GM10266 (cell line): ENCODE data around the gene HIBADH.
"Not testable (repeated sequence)": the region's sequence is repeated elsewhere in the genome, so short reads cannot be mapped to it uniquely, and the experiment has no call there.

ENCODE experiments used
- DNase-seq: peaks from one replicate; pipeline ENCODE4 v3.0.0; 2012; ENCODE audit errors: extremely low spot score
- CTCF ChIP-seq: IDR thresholded peaks from 2 replicates; pipeline ENCODE4 v1.5.1; 2012; ENCODE audit warnings: mild to moderate bottlenecking, low read depth; ENCODE audit not compliant: control insufficient read depth, insufficient read depth; ENCODE audit errors: missing control alignments

The HIBADH gene

GRCh38 chr7:27680610-27681009 is 17.9 kb upstream of the HIBADH start:
- TF ChIP-seq CTCF: no peak
- DNase-seq: no peak

DNA sequence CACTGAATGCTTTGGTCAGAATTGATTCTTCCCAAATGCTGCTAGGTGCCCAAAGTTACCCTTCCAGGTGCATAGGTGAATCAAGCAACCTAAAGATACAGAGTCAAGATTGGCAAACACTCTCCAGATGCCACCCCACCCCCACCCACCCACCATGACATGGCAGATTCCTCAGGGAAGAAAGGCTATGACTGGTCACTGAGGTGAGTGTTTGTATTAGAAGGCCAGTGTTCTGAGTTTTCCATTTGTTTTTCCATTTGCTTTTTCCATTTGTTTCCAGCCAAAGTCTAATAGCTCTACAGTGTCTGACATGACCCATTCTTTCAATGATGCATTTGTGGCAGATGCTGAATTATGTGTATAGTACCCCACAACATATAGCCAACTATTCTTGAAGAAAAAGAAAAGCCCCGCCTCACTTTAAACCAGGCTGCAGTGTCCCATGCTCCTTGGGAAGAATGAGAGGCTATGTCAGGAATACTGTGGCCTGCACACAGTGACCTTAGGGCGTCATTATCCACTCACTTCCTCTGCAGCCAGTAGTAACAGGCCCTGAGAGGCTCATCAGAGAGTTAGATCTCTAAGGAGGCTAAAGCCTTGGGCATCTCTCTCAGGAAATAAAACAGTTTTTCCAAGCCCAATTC is 16.1 kb upstream of the HIBADH start:
- no peak for DNase-seq
- TF ChIP-seq CTCF: no peak

GRCh38 chr7:27677912-27678612 is 15.4 kb upstream of the HIBADH start:
- TF ChIP-seq CTCF: no peak
- DNase-seq: no peak

DNA sequence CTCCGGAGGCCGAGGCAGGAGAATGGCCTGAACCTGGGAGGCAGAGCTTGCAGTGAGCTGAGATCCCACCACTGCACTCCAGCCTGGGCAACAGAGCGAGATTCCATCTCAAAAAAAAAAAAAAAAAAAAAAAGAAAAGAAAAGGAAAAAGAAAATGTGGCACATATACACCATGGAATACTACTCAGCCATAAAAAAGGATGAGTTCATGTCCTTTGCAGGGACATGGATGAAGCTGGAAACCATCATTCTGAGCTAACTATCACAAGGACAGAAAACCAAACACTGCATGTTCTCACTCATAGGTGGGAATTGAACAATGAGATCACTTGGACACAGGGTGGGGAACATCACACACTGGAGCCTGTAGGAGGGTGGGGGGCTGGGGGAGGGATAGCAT is 11.4 kb upstream of the HIBADH start:
- DNase-seq: not testable (repeated sequence)

GRCh38 chr7:27671675-27672074 is 9.0 kb upstream of the HIBADH start:
- no peak for TF ChIP-seq CTCF
- no peak for DNase-seq

GRCh38 chr7:27670676-27671075 is 8.0 kb upstream of the HIBADH start:
- DNase-seq: no peak

DNA sequence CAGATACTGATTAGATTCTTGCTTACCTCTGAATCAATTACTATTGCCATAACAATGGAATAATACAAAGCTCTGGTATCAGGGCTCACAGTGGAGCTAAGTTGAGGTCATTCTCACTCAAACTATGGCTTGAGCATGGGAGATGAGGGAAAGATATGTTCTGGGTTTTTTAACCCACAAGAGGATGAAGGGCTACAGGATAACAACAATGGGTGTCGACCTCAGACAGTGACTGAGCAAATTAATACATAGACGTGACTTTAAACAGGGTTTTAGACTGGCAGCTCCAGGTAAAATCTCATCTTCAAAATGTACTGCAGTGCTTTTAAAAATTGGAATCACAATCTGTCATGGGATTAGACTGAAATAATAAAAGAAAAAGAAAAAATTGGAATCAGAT is 7.5 kb upstream of the HIBADH start:
- no peak for DNase-seq
- TF ChIP-seq CTCF: no peak

More at GRCh38 chr7:27670676-27671075, 8.0 kb upstream of the HIBADH start:
- no peak for TF ChIP-seq CTCF
